ENCODE results near the gene MLH3.

Gene MLH3

GRCh38 chr14:74981462-74981782, 69.8 kb downstream of the MLH3 start:
- DNase-seq: no peak

GRCh38 chr14:74980731-74981461, 70.4 kb downstream of the MLH3 start:
- DNase-seq: no peak

GRCh38 chr14:74980398-74980730, 70.9 kb downstream of the MLH3 start:
- DNase-seq: no peak

GRCh38 chr14:74979442-74980397, 71.5 kb downstream of the MLH3 start:
- DNase-seq: no peak

GRCh38 chr14:74979029-74979428, 72.2 kb downstream of the MLH3 start:
- DNase-seq: no peak

GRCh38 chr14:74978416-74978947, 72.8 kb downstream of the MLH3 start:
- DNase-seq: no peak

GRCh38 chr14:74977901-74978385, 73.3 kb downstream of the MLH3 start:
- no peak for DNase-seq

- no peak for DNase-seq
Observed at GRCh38 chr14:74977164-74977900, 73.9 kb downstream of the MLH3 start.

GRCh38 chr14:74976264-74977113, 74.8 kb downstream of the MLH3 start:
- DNase-seq: no peak

GRCh38 chr14:74975059-74975810, 76.0 kb downstream of the MLH3 start:
- DNase-seq: no peak

- DNase-seq: no peak
Observed at GRCh38 chr14:74974364-74975058, 76.8 kb downstream of the MLH3 start.

GRCh38 chr14:74973905-74974363, 77.3 kb downstream of the MLH3 start:
- DNase-seq: no peak

- peak; percentile 58 for DNase-seq
Observed at GRCh38 chr14:74973003-74973653, 78.1 kb downstream of the MLH3 start.

GRCh38 chr14:74968811-74969210, 82.5 kb downstream of the MLH3 start:
- no peak for DNase-seq

- no peak for DNase-seq
Observed at GRCh38 chr14:74965486-74966153, 85.6 kb downstream of the MLH3 start.

- DNase-seq: no peak
Observed at GRCh38 chr14:74964787-74965485, 86.3 kb downstream of the MLH3 start.

All from GDM1 (cell line).